ENCODE measurements around the gene CNNM2. TPM values are rescaled to one million over a fixed set of nuclear protein-coding genes. Genes with fewer than 3 reads are reported as not detected.
"Not testable (repeated sequence)": the region's sequence is repeated elsewhere in the genome, so short reads cannot be mapped to it uniquely, and the experiment has no call there.

Gene CNNM2
- total and polyA plus RNA-seq, 7 donors: 0.49 to 2.6 (median 1.3) TPM

- ATAC-seq (no peak), DNase-seq (no peak)
- intact Hi-C loops (cut with DNase I): loop anchor here in 1 of 2 donors (2.0 kb wide), 1 partner anchor 63 kb away; no protein-coding TSS in a partner anchor
- Histone ChIP-seq H3K9me3 (no peaks in the 10 kb centered on the region), H3K4me3 (no peak overlapping the region), H3K4me1 (no peaks in the 10 kb centered on the region), H3K36me3 (ENCODE audit: insufficient read depth in 1 of 2, low read depth in 1 of 2) (no peaks in the 10 kb centered on the region), H3K27ac (no peak overlapping the region), H3K27me3 (ENCODE audit: insufficient read depth in 3 of 3, low read length in 2 of 3) (no peaks in the 10 kb centered on the region)
- WGBS, 3 donors: 86 to 97% (median 95%) methylated on average over 5 of the region's 5 CpGs
- no peak for TF ChIP-seq CTCF (IDR thresholded peaks at IDR 0.05)
Measured at GRCh38 chr10:102960157-102960556, 42.1 kb downstream of the CNNM2 start.

- ATAC-seq: no peak
- no peak for TF ChIP-seq CTCF (IDR thresholded peaks at IDR 0.05)
- no peaks in the 10 kb centered on the region for H3K36me3 ChIP-seq (ENCODE audit: insufficient read depth in 1 of 2, low read depth in 1 of 2)
- H3K4me1 ChIP-seq: no peaks in the 10 kb centered on the region
- intact Hi-C loops (cut with DNase I): no loop called here
- DNase-seq: no peak
- no peaks in the 10 kb centered on the region for H3K9me3 ChIP-seq
- 90 to 93% (median 91%) methylated on average over 1 of the region's 1 CpG for WGBS, 3 donors
- no peaks in the 10 kb centered on the region for H3K27me3 ChIP-seq (ENCODE audit: insufficient read depth in 3 of 3, low read length in 2 of 3)
- no peak overlapping the region for H3K27ac ChIP-seq
- H3K4me3 ChIP-seq: no peak overlapping the region
Measured at GRCh38 chr10:102962267-102962666, 44.2 kb downstream of the CNNM2 start.

- H3K4me3 ChIP-seq: no peak overlapping the region
- 71 to 82% (median 77%) methylated on average over 6 of the region's 6 CpGs for WGBS, 3 donors
- ATAC-seq (no peak), DNase-seq (no peak)
- intact Hi-C loops (cut with DNase I): no loop called here
- no peak overlapping the region for H3K27ac ChIP-seq
- H3K27me3 ChIP-seq (ENCODE audit: insufficient read depth in 3 of 3, low read length in 2 of 3): no peaks in the 10 kb centered on the region
- no peak for TF ChIP-seq CTCF (IDR thresholded peaks at IDR 0.05)
- no peaks in the 10 kb centered on the region for H3K36me3 ChIP-seq (ENCODE audit: insufficient read depth in 1 of 2, low read depth in 1 of 2)
- no peaks in the 10 kb centered on the region for H3K4me1 ChIP-seq
- no peaks in the 10 kb centered on the region for H3K9me3 ChIP-seq
Measured at GRCh38 chr10:102962951-102963755, 45.1 kb downstream of the CNNM2 start.

GRCh38 chr10:102963756-102964025, 45.6 kb downstream of the CNNM2 start:
- no peaks in the 10 kb centered on the region for H3K4me1 ChIP-seq
- intact Hi-C loops (cut with DNase I): no loop called here
- H3K27me3 ChIP-seq (ENCODE audit: insufficient read depth in 3 of 3, low read length in 2 of 3): no peaks in the 10 kb centered on the region
- H3K9me3 ChIP-seq: no peaks in the 10 kb centered on the region
- ATAC-seq: no peak
- no peaks in the 10 kb centered on the region for H3K36me3 ChIP-seq (ENCODE audit: insufficient read depth in 1 of 2, low read depth in 1 of 2)
- no peak overlapping the region for H3K4me3 ChIP-seq
- no peak for TF ChIP-seq CTCF (IDR thresholded peaks at IDR 0.05)
- no peak for DNase-seq
- H3K27ac ChIP-seq: no peak overlapping the region
- 85 to 91% (median 89%) methylated on average over 2 of the region's 2 CpGs for WGBS, 3 donors

GRCh38 chr10:102964064-102964463, 46.0 kb downstream of the CNNM2 start:
- H3K4me3 ChIP-seq; H3K4me1 ChIP-seq; DNase-seq; H3K9me3 ChIP-seq; ATAC-seq; H3K36me3 ChIP-seq (ENCODE audit: insufficient read depth in 1 of 2, low read depth in 1 of 2); H3K27ac ChIP-seq; intact Hi-C loops (cut with DNase I); H3K27me3 ChIP-seq (ENCODE audit: insufficient read depth in 3 of 3, low read length in 2 of 3): not testable (repeated sequence)
- WGBS, 3 donors: 96 to 98% (median 97%) methylated on average over 2 of the region's 2 CpGs
